ENCODE measurements around the gene TENM4.

TENM4 gene

DNA sequence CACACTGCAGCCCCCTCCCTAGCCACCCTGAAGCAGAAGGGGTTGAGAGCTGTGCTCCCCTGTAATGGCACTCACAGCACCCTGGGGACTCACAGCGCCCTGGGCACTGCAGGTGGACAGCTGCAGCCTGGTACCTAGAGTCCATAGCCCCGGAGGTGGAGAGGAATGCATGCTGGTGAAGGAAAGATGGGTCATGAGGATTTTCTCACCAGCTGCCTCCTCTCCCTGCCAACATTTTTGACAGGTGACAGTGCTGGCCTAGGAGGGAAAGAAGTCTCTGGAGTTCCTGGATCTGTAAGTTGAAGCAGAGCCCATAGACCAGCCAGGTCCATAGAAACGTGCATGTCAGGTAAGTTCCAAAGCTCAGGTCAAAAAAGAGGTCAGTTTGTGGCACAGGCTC, 330.5 kb downstream of the TENM4 start:
- no peak for DNase-seq

DNA sequence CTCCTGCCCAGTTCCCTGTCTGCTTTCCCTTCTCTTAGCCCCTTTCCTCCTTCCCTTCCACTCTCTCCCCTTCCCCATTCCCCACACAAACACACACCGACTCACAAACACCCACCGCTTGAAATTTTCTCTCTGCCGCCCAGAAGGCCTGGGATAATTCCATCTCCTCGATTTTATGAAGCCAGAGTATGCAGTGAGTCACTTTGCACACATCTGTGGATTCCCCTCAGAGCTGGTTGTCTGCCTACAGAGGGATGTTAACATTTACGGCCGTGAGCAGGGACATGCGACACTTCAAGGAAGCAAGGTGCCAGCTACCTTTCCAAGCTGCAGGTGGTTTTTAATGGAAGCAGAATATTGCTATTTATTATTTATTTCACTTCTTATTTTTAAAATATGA, 332.0 kb downstream of the TENM4 start:
- DNase-seq: no peak

DNA sequence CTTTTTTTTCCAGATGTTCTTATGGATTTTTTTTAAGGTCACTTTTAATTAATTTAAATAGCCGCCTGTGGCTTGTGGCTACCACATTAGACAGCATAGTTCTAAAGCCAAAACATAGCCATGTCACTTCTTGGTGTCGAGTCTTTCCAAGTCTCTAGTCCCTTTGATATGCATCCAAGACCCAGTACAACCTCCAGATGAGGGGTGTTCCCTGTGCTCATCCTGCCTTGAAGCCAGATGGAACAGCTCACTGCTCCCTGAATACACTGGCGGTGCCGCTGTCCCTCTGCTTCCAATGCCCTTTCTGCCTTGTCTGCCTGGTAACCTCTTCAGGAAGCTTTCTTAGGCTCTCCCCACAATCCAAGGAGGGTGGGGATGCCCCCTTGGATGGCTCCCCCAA, 338.0 kb downstream of the TENM4 start:
- no peak for DNase-seq

DNA sequence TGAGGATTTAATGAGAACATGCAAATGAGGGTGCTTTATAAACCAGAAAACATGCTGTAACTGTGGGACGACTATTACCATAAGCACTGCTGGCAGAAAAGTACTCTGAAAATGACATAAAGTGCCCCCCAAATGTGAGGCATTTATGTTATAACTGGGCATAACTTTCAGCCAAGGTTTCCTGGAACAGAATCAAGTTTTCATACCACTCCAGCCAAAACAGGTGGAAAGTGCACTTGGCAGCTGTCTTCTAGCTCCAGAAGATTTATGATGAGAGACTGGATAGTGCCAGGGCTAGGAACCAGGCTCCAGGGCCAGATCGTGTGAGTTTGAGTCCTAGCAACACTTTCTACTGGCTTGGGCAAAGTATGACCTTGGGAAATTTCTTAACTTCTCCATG, 339.2 kb downstream of the TENM4 start:
- no peak for DNase-seq

DNA sequence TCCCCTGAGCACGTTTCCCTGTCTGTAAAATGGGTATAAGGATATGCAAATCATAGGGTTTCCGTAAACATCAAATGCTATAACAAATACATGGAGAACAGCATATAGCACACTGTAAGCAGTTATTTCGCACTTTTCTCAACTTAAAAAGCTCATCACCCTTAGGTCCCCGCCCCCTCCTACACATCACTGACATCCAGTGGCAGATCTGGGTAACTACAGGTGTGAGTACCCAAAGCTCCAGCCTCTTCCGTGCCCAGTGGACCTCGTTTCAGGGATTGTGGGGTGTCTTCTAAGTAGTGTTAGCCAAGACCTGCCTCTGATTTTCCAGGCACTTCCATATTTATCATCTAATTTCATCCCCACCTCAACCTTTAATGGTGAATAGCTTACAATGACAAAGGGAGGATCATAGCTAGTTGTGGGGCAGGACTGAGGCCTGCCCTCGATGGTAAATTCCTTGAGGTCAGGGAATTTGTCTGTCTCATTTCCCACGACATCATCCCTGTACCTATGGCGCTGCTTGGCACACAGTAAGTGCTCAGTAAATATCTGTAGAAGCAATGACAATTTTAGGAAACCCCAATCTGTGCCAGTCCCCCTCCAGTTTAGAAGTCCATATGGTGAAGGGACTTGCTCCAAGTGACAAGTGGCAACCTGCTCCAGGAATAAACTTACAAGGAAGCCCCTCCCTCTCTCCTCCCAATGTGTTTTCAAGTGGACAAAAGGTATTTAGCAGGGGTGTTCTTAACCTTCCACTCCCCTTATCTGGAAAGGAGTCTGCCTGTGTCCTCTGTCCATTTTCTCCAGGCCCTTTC, 340.5 kb downstream of the TENM4 start:
- peak; percentile 7 to 69 (median 21) for DNase-seq

DNA sequence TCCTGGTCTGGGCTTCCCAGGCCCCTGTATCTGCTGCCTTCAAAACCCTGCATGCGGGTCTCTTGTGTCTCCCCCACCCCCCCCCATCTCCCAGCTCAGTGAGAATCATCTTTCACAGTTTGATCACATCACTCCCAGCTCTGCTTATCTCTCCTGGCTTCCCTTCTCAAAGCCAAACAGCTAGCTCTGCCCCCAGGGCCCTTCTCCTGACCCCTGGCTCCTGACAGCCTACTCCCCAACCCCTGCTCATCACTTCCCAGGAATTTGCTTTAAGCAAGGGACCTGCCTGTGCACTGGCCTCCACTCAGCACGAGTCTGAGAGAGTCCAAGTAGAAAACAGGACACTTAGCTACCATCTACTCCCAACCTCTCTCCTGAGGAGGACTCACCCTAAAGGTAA, 342.7 kb downstream of the TENM4 start:
- no peak for DNase-seq

DNA sequence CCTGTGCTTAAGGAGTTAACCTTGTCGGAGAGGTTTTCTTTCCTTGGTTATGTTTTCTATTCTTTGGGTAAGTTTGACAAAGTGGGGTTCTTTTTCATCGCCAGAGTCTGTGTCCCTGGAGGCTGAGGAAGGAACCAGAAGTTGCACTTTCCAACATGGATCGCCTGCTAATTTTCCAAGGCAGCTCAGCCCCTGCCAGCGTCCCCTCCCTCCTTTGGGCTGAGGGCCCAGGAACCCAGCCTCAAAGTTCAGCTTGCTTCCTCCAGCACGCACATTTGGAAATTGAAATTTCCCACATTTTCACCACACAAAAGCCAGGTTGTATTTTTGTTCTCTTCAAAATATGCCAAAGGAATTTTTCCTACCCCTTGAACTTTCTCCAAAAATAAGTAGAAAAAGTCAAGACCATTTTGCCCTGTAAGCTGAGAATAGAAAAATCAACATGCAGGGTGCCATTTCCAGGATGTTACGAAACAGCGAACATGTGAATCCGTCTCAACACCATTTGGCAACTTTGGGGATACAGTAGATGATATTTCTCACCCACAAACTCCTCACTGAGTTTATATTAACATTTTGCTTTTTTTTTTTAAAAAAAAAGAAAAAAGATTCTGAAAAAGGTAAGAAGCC, 343.5 kb downstream of the TENM4 start:
- no peak for DNase-seq

DNA sequence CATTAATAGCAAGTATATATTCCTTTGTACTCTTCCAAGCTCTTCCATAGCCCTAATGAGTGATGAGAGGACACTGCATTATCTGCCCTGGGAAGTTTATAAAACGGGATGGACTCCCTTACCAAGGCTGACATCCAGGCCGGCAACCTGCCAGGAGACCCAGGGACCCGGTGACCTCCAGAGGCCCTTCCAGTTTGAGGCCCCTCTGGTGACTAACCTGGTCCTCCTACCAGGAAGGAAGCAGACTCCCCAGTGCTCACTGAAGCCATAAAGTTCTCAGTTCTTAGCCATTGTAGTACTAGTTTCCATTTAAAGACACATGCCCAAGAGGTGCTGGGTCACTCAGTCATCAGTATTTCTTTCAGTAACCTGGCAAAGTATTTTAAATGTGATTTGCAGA, 345.4 kb downstream of the TENM4 start:
- no peak for DNase-seq

DNA sequence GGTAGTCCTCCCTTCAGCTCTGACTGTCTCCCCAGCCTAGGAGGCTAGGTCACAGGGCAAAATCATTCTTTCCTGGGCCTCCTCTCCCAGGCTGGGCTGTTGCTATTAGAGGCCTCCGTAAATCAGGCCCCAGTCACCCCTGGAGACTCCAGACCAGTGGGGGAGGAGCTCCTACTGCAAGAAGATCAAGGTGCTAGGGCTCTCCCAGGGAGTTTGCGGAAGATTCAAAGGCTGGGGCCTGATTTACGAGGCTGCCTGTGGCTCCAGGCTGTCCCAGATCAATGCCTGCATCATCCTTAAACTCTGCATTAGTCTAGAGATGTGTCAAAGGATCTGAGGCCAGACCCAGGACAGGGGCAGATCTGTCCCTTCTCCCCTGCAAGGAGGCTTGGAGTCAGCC, 346.2 kb downstream of the TENM4 start:
- no peak for DNase-seq

DNA sequence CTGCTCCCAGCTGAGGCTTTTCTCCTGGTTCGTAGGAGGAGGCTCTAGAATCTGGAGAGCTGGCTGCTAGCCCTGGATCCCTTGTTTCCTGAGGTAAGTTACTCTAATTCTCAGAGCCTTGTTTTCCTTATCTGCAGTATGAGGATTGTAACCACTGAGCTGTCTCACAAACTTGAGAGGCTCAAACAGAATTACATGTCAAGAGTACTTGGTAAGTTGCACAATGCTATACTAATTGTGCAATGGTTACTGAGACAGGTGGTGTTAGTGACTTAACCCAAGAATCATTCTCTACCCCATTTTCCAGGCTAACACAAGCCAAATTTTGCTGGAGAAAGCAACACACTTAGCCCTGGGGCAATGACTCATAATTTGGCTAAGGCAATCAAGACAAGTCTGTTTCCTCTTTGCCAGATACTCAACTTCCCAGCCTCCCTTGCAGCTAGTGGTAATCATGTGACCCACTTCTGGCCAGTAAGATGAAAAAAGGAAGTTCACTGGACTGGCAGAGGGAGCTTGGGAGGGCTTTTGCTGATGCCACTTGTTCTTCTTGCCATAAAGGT, 348.0 kb downstream of the TENM4 start:
- DNase-seq: no peak

DNA sequence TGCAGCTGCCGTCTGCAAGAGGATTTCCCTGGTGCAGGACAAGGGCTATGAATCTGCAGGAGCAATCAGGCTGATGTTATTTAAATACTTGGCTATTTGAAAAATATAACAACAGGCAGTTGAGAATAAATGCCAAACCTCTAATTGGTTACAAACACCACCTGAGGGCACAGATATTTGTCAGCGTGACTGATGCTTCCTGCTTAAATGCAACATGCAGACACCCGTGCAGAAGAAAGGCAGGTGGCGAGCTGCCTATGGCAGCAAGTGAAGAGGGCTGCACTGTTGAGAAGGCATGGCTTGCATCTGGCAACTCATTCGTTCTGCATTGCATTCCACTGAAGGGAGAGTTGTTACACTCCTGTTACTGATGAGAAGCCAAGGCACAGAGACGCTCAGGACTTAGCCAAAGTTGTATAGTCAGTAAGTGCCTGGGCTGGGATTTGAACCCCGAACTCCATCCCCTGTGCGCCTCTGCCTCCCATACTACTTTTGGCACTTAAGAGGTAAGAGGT, 350.6 kb downstream of the TENM4 start:
- DNase-seq: peak in 2 of 3 experiments; percentile 47 to 84

DNA sequence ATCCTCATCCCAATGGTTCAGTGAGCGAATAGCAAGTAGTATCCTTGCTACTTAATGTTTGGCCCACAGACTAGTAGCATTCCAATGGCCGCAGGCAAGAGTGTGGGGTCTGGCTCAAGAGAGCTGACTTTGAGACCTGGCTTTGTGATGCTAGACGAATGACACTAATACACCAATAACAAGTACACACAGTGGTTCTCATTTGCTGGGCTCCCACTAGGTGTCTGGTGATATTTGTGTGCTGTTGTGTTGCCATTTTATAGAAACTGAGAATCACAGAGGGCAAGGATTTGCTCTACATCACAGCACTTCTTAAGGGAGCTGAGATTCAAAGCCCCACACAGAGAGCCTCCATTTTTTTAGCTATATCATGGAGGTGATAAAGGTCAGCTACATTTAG, 351.2 kb downstream of the TENM4 start:
- DNase-seq: no peak

DNA sequence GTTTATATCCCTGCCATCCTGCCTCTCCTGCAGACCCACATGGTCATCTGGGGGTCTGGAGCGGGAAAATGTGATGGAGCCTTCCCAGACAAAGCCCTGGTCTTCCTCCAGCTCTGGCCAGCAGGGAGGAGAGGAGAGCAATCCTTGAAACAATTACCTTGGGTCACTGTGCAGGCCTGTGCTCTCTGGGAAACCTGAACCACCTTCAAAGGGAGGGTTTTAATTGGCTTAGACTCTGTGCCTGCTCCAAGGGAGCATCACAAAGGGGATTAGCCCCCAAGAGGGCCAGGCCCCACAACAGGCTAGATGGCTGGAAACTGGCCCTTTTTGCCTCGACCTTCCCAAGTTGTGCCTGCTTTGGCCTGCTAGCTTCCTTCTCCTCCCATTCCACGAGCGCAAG, 351.9 kb downstream of the TENM4 start:
- no peak for DNase-seq

DNA sequence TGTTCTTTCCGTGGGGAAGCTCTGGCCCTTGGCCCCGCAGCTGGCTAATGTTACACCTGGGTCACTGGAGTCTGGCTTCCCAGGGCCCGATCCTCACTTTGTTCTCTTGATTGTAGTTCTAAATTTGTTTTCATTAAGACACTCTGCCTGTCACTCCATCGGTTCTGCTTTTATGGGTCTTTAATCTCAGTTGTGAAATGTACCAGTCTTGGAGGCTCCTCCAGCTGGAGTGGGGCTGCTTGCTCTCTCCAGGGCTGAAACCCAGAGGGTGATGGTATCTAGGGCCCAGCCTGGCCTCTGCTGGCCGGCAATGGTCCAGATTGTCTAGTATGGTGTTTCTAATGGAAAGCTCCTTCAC, 352.9 kb downstream of the TENM4 start:
- no peak for DNase-seq

DNA sequence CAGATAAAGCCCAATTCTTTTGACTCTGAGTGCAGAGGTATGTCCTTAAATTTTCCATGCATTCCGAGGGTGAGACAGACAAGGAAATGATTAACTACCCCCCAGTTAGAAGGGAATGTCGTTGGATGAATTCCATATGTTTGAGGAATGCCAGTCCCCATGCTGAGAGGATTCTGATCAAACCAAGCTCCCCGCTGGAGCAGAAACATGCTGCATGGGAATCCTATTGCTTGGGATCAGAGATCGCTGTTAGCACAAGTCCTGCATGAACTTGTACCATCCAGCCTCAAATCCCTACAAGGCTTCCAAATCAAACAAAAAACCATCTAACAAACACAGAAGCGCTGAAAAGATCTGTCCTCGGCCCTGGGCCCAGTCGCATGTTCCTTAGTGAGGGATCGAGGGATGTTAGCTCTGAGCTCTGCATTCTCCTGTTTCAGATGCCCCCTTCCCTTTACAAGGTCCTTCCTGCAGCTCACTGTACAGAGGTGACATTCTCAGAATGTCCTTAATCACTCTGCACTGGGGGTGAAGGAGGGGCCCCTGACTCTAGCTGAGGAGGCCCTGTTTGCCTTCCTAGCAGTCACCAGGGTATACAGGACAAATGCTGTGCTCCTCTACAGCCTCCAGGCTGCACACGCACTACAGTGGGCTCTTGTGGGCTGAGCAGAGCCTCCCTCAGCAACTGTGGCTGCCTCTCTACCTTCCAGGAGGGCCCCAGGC, 353.4 kb downstream of the TENM4 start:
- DNase-seq: no peak

DNA sequence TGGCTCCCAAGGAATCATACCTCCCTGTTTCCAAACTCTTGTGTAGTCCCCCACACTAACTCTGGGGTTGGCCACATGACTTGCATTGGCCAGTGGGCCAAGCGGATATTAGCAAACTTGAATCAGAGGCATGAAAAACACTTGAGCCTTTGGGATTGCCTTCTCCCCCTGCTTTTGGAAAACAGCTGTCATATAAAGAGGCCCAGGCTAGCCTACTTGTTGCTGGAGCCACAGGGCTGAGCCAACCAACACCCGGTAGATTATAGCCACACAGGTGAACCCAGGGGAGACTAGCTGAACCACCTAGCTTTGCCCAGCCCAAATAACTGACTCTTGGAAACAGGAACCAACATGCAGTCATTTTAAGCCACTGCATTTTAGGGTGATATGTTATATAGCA, 354.8 kb downstream of the TENM4 start:
- DNase-seq: no peak

DNA sequence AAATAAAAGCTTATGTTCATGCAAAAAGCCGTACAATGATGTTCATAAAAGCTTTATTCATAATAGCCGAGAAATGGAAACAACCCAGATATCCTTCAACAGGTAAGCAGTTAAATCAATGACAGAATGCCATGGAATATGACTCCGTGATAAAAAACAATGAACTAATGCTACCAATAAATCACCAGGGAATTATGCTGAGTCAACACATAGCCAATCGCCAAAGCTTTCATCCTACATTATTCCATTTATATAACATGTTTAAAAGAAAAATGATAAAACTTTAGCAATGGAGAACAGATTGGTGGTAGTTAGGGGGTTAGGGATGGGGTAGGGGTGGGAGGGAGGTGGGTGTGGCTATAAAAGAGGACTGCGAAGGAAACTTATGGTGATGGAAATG, 356.4 kb downstream of the TENM4 start:
- DNase-seq: no peak

DNA sequence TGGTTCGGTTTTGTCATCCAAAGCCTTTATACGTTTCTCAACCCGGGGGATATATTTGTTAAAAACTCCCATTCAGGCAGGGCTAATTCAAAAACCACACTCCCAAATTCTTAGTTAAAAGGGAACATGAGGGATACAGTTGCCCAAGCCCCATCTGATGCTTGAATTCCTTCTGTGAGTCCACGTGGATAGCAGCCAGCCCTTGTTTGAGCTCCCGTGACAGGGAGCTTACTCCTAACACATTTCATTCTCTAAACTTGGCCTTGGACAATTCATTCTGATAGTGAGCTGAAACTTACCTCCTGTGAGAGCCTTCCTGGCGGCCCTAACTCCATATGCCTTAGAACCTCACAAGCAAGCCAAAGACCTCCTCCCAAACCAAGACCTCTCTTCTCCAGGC, 357.5 kb downstream of the TENM4 start:
- no peak for DNase-seq

DNA sequence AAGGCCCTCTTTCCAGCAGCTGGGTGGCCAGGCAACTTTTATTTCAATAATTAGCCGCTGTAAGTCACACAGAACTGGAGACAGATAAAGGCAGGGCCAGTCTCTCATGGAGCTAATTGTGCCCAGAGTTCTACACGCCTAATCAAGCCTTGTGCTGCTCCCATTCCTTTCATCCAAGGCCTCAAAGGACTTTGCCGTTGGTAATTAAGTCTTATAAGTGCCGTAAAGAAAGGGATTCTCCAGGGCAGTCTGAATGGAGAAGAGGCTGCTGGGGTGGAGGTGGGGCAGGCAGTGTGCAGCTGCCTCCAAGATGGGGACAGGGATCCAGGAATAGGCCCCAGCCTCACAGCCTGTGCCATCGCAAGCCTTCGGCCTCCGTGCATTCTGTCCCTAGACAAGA, 357.9 kb downstream of the TENM4 start:
- DNase-seq: peak; percentile 27 to 84 (median 59)

DNA sequence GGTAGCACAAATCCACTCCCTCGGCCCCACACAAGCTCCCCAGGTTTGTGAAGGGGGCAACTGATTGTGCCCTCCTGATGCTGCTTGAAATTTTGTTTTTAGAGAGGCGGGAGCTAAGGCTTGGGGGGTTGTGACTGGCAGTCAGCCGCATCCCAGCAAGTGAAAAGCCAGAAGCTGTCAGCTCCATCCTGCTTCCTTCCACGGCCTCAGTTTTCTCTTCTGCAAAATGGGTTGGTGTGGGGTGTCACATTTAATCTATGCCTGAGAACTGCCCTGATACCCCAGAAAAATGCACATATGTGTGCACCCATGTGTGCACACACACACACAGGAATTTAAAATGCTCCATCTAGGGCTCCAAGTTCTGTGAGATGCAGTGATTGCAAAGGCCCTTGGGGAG, 358.6 kb downstream of the TENM4 start:
- DNase-seq: no peak

DNA sequence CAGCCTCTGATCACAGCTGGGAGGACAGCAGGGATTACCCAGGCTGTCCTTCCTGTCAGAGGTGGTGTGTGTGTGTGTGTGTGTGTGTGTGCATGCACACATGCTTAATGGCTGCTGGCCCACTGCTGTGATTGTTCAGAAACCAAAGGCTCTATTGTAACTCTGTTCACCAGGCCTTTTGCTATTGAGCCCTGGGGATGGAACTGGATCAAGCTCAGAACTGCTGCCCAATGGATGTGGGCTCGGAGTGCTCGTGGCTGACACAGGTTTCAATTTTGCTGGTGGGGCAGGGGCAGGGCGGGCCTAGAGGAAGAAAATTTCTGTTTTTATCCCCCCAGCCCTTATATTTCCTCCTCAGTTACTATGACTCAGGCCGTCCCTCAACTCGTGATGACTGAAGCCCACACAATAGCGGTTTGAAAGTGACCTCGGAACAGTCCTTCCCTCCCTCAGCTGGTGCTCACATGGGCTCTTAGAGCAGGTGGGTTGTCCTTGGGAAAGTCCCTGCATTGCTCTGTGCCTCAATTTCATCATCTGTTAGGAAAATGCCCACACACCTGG, 359.3 kb downstream of the TENM4 start:
- peak in 1 of 3 experiments; percentile 63 for DNase-seq

DNA sequence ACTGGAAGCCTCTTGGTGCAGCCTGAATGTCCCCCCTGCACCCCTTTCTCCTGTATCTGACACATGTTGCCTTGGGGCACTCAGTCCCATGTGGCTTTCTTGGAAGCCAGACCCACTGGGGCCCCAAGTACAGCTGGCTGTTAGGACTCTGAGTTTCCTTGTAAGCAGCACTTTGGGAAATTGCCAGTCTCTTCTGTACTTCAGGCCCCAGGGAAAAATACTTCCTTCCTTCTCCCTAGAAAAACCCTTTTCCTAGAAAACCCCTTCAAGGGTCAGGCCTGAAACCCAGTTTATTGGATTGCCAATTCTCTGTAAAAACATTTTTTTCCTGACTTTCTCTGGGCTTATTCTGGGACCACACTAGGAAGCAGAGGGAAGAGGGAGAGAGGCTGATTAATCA, 360.3 kb downstream of the TENM4 start:
- peak in 1 of 3 experiments; percentile 74 for DNase-seq

DNA sequence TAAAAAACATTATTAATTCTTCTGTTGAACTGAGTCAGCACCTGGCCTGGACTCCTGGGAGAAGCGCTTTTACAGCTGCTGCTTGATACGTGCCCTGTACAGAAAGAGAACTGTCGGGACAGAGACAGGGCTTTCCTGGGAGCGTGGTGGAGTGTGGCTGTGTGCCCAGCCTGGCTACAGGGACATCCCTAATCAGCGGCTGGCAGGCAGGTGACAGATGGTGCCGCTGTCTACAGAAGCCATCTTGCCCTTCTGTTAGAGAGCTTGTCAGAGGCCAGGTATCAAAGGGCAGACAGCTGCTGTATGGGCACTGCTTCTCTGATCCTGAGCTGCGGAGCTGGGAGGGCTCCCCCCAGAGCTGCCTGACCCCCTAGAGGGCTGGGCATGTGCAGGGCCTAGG, 361.8 kb downstream of the TENM4 start:
- peak in 2 of 3 experiments; percentile 71 to 89 for DNase-seq

Measured in NCI-H1417 (cell line).